Right lobe of liver (tissue), 4 donors: ENCODE measurements around the gene OR6J1.

Source experiments
- CTCF ChIP-seq, 4 donors: fragments of 200-600 bp in 3 of 4; fragments of 450-650 bp in 1 of 4; IDR thresholded peaks; one replicate each; pipeline versions ENCODE4 v1.5.1 to v1.8.0; 2016 to 2022; ENCODE audit warnings: antibody characterized with exemption in 4 of 4, mild to moderate bottlenecking in 2 of 4
- POLR2A ChIP-seq: fragments of 450-650 bp; IDR thresholded peaks from one replicate; pipeline ENCODE4 v1.6.1; 2017; ENCODE audit warnings: antibody characterized with exemption, mild to moderate bottlenecking
- donor health status: DM: no; HTN: no; CAD: no.
- donor health status: DM: no; HTN: no; CAD: no.
- donor health status: DM: no; HTN: yes; CAD: no.

GRCh38 chr14:22685467-22685866, 41.3 kb upstream of the OR6J1 start:
- no peak for TF ChIP-seq CTCF (IDR thresholded peaks at IDR 0.05)
- no peak for TF ChIP-seq POLR2A
